Measurements from ENCODE around the gene ATXN1. TPM values are rescaled to one million over a fixed set of nuclear protein-coding genes. Genes with fewer than 3 reads are reported as not detected.

ATXN1 gene
- polyA plus RNA-seq, 1 donor: 13.6 TPM

GRCh38 chr6:16570946-16571345, 190.3 kb downstream of the ATXN1 start:
- H3K4me1 ChIP-seq (ENCODE audit: control insufficient read depth, insufficient read depth, low read length): no peaks in the 10 kb centered on the region
- no peaks in the 10 kb centered on the region for H3K27me3 ChIP-seq (ENCODE audit: control insufficient read depth, insufficient read depth, low read length)
- H3K27ac ChIP-seq (ENCODE audit: low read length): no peak overlapping the region
- H3K36me3 ChIP-seq (ENCODE audit: control insufficient read depth, insufficient read depth, low read length): peaks cover 11% of the 10 kb centered on the region
- no peak overlapping the region for H3K4me3 ChIP-seq (ENCODE audit: low read length)
- H3K9me3 ChIP-seq (ENCODE audit: control insufficient read depth, low read depth, low read length): no peaks in the 10 kb centered on the region
- no CpG with 5 or more reads among the region's 1 CpG for WGBS (ENCODE audit: insufficient coverage, low lambda C conversion rate)
- DNase-seq: no peak

DNA sequence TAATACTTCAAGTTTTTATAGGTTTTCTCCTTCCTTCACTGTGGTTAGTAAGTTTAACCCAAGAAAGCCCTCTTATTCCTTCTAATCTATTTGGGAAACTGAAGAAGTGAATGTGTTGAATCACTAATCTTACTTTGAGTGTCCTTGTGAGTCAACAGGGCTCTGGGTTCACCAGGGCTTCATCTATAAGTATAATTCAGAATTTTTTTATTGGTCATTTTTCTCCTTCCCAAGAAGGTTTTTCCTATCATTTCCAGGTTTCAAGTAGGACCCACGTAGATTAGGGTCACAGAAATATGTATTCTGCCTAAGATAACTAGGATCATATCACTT, 191.1 kb downstream of the ATXN1 start:
- Histone ChIP-seq H3K4me3 (ENCODE audit: low read length) (no peak overlapping the region), H3K4me1 (ENCODE audit: control insufficient read depth, insufficient read depth, low read length) (no peaks in the 10 kb centered on the region), H3K27me3 (ENCODE audit: control insufficient read depth, insufficient read depth, low read length) (no peaks in the 10 kb centered on the region), H3K36me3 (ENCODE audit: control insufficient read depth, insufficient read depth, low read length) (peaks cover 11% of the 10 kb centered on the region), H3K9me3 (ENCODE audit: control insufficient read depth, low read depth, low read length) (no peaks in the 10 kb centered on the region), H3K27ac (ENCODE audit: low read length) (no peak overlapping the region)
- 100% methylated on average over 1 of the region's 1 CpG for WGBS (ENCODE audit: insufficient coverage, low lambda C conversion rate)
- DNase-seq: no peak

DNA sequence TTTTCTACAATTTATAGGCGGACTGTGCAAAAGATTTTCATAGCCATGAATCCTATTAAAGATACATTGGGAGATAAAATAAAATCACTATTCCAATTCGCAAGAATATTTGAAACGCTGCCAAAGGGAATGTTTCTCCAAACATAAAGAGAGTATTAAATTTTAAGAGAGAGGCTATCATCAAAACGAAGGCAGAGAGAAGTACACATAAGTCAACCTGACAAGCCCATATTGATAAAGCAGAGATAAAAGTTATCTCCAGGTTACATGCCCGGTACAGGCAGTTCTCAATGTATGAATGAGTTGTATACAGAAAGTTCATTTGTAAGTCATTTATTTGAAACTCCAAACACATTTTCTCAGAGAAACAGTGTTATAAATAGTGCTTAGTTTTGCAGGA, 193.1 kb downstream of the ATXN1 start:
- H3K27ac ChIP-seq (ENCODE audit: low read length): no peak overlapping the region
- no peaks in the 10 kb centered on the region for H3K4me1 ChIP-seq (ENCODE audit: control insufficient read depth, insufficient read depth, low read length)
- no peaks in the 10 kb centered on the region for H3K9me3 ChIP-seq (ENCODE audit: control insufficient read depth, low read depth, low read length)
- WGBS (ENCODE audit: insufficient coverage, low lambda C conversion rate): 72% methylated on average over 3 of the region's 5 CpGs
- no peak for DNase-seq
- H3K36me3 ChIP-seq (ENCODE audit: control insufficient read depth, insufficient read depth, low read length): peaks cover 16% of the 10 kb centered on the region
- no peaks in the 10 kb centered on the region for H3K27me3 ChIP-seq (ENCODE audit: control insufficient read depth, insufficient read depth, low read length)
- H3K4me3 ChIP-seq (ENCODE audit: low read length): no peak overlapping the region

DNA sequence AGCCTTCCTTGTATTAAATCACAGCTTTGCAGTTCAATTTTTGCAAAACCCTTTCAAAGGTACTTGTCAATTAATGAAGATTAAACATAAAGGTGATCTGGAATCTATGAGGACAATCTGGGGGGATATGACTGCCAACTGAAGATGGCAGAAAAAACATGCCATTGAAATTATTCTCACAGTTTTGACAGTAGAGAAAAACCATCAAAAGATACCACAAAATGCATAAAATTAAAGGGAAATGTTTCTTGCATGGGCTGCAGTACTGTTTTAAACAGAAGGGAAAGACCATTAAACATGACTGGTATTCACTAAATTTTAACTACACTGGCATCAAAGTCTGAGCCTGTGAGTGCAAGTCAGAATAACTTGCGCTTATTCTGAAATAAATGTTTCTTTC, 194.2 kb downstream of the ATXN1 start:
- no CpG with 5 or more reads among the region's 1 CpG for WGBS (ENCODE audit: insufficient coverage, low lambda C conversion rate)
- Histone ChIP-seq H3K27me3 (ENCODE audit: control insufficient read depth, insufficient read depth, low read length) (no peaks in the 10 kb centered on the region), H3K27ac (ENCODE audit: low read length) (no peak overlapping the region), H3K36me3 (ENCODE audit: control insufficient read depth, insufficient read depth, low read length) (peaks cover 14% of the 10 kb centered on the region), H3K9me3 (ENCODE audit: control insufficient read depth, low read depth, low read length) (no peaks in the 10 kb centered on the region), H3K4me1 (ENCODE audit: control insufficient read depth, insufficient read depth, low read length) (no peaks in the 10 kb centered on the region), H3K4me3 (ENCODE audit: low read length) (no peak overlapping the region)
- no peak for DNase-seq

- no peak overlapping the region for H3K27ac ChIP-seq (ENCODE audit: low read length)
- no peaks in the 10 kb centered on the region for H3K4me1 ChIP-seq (ENCODE audit: control insufficient read depth, insufficient read depth, low read length)
- peaks cover 7% of the 10 kb centered on the region for H3K36me3 ChIP-seq (ENCODE audit: control insufficient read depth, insufficient read depth, low read length)
- H3K27me3 ChIP-seq (ENCODE audit: control insufficient read depth, insufficient read depth, low read length): no peaks in the 10 kb centered on the region
- H3K9me3 ChIP-seq (ENCODE audit: control insufficient read depth, low read depth, low read length): no peaks in the 10 kb centered on the region
- H3K4me3 ChIP-seq (ENCODE audit: low read length): no peak overlapping the region
- 100% methylated on average over 1 of the region's 2 CpGs for WGBS (ENCODE audit: insufficient coverage, low lambda C conversion rate)
- no peak for DNase-seq
Measured at GRCh38 chr6:16564436-16564835, 196.8 kb downstream of the ATXN1 start.

- Histone ChIP-seq H3K27me3 (ENCODE audit: control insufficient read depth, insufficient read depth, low read length) (no peaks in the 10 kb centered on the region), H3K9me3 (ENCODE audit: control insufficient read depth, low read depth, low read length) (no peaks in the 10 kb centered on the region), H3K4me1 (ENCODE audit: control insufficient read depth, insufficient read depth, low read length) (no peaks in the 10 kb centered on the region), H3K4me3 (ENCODE audit: low read length) (no peak overlapping the region), H3K27ac (ENCODE audit: low read length) (no peak overlapping the region), H3K36me3 (ENCODE audit: control insufficient read depth, insufficient read depth, low read length) (peaks cover 7% of the 10 kb centered on the region)
- no peak for DNase-seq
- no CpG with 5 or more reads among the region's 10 CpGs for WGBS (ENCODE audit: insufficient coverage, low lambda C conversion rate)
Measured at GRCh38 chr6:16563628-16564240, 197.5 kb downstream of the ATXN1 start.

DNA sequence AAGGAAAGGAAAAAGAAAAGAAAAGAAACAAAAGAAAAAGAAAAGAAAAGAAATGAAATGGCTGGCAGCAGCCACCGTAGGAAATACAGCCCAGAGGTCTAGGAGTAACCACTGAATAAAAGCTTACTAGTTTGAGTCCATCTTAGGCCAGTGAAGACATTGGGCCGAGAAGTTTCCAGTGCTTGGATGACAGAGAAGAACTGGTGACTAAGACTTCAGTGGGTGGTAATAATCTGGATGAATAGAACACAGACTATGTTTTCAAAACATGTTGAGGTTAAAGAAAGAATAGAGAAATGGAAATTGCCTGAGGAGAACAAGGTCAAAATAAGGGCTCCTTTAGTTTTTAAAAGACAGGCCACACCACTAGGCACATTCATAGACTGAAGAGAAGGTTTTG, 198.8 kb downstream of the ATXN1 start:
- no peaks in the 10 kb centered on the region for H3K4me1 ChIP-seq (ENCODE audit: control insufficient read depth, insufficient read depth, low read length)
- no peak overlapping the region for H3K27ac ChIP-seq (ENCODE audit: low read length)
- H3K4me3 ChIP-seq (ENCODE audit: low read length): no peak overlapping the region
- 100% methylated on average over 1 of the region's 2 CpGs for WGBS (ENCODE audit: insufficient coverage, low lambda C conversion rate)
- H3K36me3 ChIP-seq (ENCODE audit: control insufficient read depth, insufficient read depth, low read length): peaks cover 7% of the 10 kb centered on the region
- no peaks in the 10 kb centered on the region for H3K27me3 ChIP-seq (ENCODE audit: control insufficient read depth, insufficient read depth, low read length)
- DNase-seq: no peak
- no peaks in the 10 kb centered on the region for H3K9me3 ChIP-seq (ENCODE audit: control insufficient read depth, low read depth, low read length)

DNA sequence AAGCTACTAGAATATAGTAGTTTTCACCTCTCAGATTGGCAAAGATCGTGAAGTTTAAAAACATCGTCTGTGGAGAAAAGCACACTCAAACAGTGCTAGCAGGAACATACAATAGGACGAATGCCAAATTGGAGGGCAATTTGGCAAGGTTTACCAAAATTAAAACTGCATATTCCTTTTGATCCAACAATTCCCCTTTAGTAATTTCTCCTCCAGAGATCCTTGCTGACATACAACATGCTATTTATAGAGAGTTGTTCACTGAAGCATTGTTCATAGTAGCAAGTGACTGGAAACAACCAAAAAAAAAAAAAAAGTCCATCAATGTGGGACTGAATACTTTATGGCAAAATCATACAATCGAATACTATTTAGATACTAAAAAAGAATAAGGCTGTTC, 202.2 kb downstream of the ATXN1 start:
- 100% methylated on average over 1 of the region's 4 CpGs for WGBS (ENCODE audit: insufficient coverage, low lambda C conversion rate)
- no peak for DNase-seq
- Histone ChIP-seq H3K4me1 (ENCODE audit: control insufficient read depth, insufficient read depth, low read length) (no peaks in the 10 kb centered on the region), H3K36me3 (ENCODE audit: control insufficient read depth, insufficient read depth, low read length) (peaks cover 7% of the 10 kb centered on the region), H3K9me3 (ENCODE audit: control insufficient read depth, low read depth, low read length) (no peaks in the 10 kb centered on the region), H3K27ac (ENCODE audit: low read length) (no peak overlapping the region), H3K27me3 (ENCODE audit: control insufficient read depth, insufficient read depth, low read length) (no peaks in the 10 kb centered on the region), H3K4me3 (ENCODE audit: low read length) (no peak overlapping the region)

- Histone ChIP-seq H3K4me1 (ENCODE audit: control insufficient read depth, insufficient read depth, low read length) (no peaks in the 10 kb centered on the region), H3K36me3 (ENCODE audit: control insufficient read depth, insufficient read depth, low read length) (peaks cover 7% of the 10 kb centered on the region), H3K27me3 (ENCODE audit: control insufficient read depth, insufficient read depth, low read length) (no peaks in the 10 kb centered on the region), H3K27ac (ENCODE audit: low read length) (no peak overlapping the region), H3K9me3 (ENCODE audit: control insufficient read depth, low read depth, low read length) (no peaks in the 10 kb centered on the region), H3K4me3 (ENCODE audit: low read length) (no peak overlapping the region)
- no CpG with 5 or more reads among the region's 3 CpGs for WGBS (ENCODE audit: insufficient coverage, low lambda C conversion rate)
- no peak for DNase-seq
Measured at GRCh38 chr6:16555550-16555949, 205.7 kb downstream of the ATXN1 start.

DNA sequence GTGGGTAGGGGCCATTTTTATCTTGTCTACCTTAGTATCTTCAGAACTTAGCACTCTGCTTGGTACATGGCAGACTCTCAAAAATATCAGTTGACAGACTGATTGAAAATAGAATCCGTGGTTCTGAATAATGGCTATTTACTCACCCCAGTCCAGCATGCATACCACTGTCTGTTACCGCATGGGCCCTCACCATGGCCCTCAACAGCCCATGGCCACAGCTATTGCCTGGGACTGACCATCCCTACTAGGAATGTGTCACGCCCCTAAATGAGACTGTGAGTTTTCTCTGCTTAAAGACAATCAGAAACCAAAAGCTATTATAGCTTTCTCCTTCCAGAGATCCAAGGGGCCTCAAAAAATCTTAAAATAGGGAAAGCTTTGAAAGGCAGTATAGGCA, 207.7 kb downstream of the ATXN1 start:
- Histone ChIP-seq H3K4me1 (ENCODE audit: control insufficient read depth, insufficient read depth, low read length) (no peaks in the 10 kb centered on the region), H3K27me3 (ENCODE audit: control insufficient read depth, insufficient read depth, low read length) (no peaks in the 10 kb centered on the region), H3K27ac (ENCODE audit: low read length) (no peak overlapping the region), H3K36me3 (ENCODE audit: control insufficient read depth, insufficient read depth, low read length) (peaks cover 7% of the 10 kb centered on the region), H3K4me3 (ENCODE audit: low read length) (no peak overlapping the region), H3K9me3 (ENCODE audit: control insufficient read depth, low read depth, low read length) (no peaks in the 10 kb centered on the region)
- no peak for DNase-seq
- no CpG with 5 or more reads among the region's 3 CpGs for WGBS (ENCODE audit: insufficient coverage, low lambda C conversion rate)

GRCh38 chr6:16551466-16551865, 209.8 kb downstream of the ATXN1 start:
- Histone ChIP-seq H3K4me3 (ENCODE audit: low read length) (no peak overlapping the region), H3K27me3 (ENCODE audit: control insufficient read depth, insufficient read depth, low read length) (no peaks in the 10 kb centered on the region), H3K9me3 (ENCODE audit: control insufficient read depth, low read depth, low read length) (no peaks in the 10 kb centered on the region), H3K36me3 (ENCODE audit: control insufficient read depth, insufficient read depth, low read length) (peaks cover 16% of the 10 kb centered on the region), H3K27ac (ENCODE audit: low read length) (no peak overlapping the region), H3K4me1 (ENCODE audit: control insufficient read depth, insufficient read depth, low read length) (no peaks in the 10 kb centered on the region)
- DNase-seq: no peak
- WGBS (ENCODE audit: insufficient coverage, low lambda C conversion rate): no CpG with 5 or more reads among the region's 6 CpGs

Measured in large intestine (tissue), 3 donors.